ENCODE data around the gene CCKAR.
"Not testable (repeated sequence)": the region's sequence is repeated elsewhere in the genome, so short reads cannot be mapped to it uniquely, and the experiment has no call there.

The CCKAR gene, protein sequence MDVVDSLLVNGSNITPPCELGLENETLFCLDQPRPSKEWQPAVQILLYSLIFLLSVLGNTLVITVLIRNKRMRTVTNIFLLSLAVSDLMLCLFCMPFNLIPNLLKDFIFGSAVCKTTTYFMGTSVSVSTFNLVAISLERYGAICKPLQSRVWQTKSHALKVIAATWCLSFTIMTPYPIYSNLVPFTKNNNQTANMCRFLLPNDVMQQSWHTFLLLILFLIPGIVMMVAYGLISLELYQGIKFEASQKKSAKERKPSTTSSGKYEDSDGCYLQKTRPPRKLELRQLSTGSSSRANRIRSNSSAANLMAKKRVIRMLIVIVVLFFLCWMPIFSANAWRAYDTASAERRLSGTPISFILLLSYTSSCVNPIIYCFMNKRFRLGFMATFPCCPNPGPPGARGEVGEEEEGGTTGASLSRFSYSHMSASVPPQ

DNA sequence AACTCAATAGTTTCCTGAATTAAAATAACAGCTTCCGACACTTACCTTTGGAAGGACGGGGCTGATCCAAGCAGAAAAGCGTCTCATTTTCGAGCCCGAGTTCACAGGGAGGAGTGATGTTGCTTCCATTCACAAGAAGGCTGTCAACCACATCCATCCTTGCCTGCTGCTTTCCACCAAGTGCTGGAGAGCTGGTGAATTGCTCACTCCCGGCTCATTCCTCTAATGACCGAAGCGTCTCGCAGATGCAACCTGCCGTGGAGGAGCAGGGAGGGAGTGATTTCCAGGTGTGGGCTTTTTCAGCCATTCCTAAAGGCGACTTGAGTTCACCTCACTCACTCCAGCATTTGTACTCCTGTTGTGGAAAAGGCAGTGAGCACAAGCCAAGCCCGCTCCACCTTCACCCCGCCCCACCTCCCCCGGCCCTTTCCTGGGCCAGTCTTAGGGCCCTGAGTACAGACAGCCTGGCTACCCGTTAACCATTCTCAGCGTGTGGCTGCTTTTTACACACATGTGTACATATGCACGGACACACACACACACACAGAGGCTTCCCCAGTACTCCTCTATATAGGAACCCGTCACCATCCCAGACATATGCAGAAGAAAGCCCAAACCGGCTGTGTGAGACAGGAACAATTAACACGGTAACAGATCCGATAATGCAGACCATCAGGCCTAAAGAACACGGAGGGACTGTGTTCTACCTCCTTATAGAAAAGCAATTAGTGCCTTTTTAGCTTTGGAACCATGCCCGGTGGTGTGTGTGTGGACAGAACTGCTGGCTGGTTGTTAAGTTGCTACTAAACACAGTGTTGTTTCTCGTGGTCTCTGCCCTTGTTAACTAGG is at the start of gene CCKAR:
Gene CCKAR (minus strand): TSS at position 374 of the 849 bp plus-strand sequence. CDS start 217 bp downstream, at position 157.
- no peak for DNase-seq (ENCODE audit: low spot score)

DNA sequence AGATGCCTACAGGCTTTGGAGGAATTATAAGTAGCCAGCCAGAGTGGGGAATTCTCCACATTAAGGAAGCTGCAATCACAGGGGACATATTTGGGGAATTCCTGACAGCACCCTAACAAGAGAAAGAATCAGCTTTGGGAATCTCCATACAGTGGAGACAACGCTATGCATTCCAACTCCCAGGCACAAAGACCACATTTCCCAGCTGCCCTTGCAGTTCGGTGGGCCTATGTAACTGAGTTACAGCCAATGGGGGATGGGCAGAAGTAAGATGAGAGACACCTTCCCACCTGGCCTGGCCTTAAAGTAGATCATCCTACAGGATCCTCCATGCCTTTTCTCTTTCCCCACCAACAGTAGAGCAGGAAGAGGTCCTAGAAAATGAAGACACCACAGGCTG is 43.4 kb upstream of the CCKAR start:
- no peak for DNase-seq (ENCODE audit: low spot score)

DNA sequence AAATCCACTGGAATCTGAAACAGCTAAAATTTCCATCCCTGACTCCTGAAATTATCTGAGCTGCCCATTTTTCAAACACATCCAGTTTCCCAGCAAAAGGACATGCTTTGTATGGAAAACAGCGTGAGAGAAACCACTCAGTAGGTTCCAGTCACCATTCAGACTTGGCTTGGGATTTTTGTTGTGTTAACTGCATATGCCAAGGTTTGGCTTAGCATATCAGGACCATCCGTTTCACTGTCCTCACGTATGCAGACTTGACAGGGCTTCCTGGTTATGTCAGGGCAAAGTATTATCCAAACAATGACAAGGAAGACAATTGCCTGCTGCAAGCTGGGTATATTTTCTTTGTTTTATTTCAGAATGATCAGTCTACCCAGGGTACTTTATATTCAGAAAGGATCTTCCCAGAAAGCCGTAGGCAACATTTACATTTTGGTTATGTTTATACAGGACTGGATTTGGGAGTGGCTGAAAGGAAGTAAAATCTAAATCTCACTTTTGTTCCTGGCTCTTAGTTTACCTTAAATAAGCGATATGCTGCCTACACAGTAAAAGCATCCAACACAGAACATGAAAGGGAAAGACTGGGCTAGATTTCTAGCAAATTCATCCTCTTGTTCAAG is 41.3 kb upstream of the CCKAR start:
- DNase-seq (ENCODE audit: low spot score): no peak

DNA sequence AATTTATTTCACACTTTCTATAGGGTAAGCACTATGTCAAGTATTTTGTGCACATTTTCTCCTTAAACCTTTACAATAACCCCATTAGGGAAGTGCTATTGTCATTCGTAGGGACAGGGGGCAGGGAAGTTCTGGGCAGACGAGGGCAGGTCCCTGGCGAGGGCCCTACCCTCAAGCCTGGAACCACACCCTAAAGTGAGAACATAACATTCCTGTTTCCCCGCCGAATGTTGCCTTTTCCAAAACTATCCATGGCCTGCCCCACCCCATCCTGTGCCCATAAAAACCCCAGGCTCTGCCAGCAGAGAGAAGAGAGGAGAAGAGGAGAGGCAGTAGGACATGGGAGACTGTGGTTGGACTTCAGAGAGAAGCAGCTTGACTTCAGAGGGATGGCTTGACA is 39.8 kb upstream of the CCKAR start:
- no peak for DNase-seq (ENCODE audit: low spot score)

DNA sequence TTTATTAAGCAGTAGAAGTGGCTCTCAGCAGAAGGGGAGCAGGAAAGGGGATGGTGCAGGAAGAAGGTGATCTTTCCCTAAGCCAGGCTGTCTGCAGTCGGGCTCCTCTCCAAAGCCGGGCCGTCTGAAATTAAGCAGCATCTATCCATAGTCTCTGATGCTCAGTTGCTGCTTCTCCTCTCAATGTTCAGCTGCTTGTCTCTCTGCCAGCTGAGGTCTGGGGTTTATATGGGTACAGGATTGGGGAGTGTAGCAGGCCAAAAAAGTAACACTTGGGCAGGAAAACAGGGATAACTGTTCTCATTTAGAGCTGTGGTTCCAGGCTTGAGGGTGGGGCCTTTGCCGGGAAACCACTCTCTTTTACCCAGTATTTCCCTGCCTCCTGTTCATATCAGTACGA is 39.2 kb upstream of the CCKAR start:
- DNase-seq (ENCODE audit: low spot score): no peak

DNA sequence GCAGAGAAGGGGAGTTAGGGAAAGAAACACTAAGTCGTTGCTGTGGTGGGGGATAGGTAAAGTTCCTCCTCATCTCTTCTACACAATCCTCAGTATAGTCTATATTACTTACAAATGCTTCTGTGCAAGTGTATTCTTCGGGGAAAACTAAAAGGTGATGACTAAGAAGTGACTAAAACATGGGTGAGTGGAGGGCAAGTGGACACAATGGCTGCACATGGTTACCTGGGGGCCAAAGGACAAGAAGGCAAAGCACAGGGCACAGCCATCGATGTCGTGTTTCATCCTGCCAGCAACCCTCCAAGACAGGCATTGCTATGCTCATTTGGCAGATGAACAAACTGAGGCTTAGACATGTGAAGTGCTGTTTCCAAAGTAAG is 35.5 kb upstream of the CCKAR start:
- no peak for DNase-seq (ENCODE audit: low spot score)

DNA sequence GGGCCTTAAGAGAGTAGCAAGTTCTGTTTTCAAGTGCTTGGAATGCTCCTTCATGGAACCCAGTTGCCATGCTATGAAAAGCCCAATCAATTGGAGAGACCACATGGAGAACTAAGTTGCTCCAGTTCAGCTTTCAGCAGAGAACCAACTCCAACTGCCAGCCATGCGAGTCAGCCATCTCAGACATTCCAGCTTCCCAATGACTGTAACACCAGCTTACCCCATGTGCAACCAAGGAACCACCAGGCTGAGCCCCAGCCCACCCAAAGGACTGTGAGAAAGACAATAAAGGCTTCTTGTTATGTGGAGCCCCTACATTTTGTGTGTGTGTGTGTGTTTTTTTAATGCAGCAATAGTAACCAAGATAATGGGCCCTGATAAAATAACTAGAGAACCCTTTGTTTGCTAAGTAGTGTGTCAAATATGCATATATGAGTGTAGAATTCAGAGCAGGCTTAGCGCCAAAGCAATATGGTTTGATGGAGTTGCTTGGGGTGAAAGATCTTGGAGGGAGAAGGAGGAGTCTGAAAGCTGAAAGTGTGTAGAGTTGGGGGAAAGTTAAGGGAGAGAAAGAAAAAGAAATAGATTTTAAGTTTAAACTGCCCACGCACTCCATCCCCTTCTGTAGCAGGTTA is 35.0 kb upstream of the CCKAR start:
- no peak for DNase-seq (ENCODE audit: low spot score)

DNA sequence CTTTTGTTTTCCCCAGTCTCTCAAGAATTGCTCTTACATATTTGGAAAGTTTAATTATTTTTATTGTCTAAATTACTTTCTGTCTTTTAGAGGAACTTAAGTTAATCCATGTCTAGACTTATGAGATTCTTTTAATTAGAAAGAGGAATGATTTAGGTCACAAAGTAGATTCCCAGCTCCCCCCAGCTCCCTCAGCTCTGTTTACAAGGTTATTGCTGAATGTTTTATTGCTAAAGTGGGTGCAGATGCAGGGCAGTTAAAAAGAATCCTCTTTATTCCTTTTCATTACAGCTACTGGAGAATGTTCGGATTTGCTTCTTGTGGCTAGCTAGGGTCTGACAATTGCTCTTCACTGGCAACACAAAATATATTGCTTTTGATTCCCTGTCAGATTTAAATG is 33.7 kb upstream of the CCKAR start:
- no peak for DNase-seq (ENCODE audit: low spot score)

DNA sequence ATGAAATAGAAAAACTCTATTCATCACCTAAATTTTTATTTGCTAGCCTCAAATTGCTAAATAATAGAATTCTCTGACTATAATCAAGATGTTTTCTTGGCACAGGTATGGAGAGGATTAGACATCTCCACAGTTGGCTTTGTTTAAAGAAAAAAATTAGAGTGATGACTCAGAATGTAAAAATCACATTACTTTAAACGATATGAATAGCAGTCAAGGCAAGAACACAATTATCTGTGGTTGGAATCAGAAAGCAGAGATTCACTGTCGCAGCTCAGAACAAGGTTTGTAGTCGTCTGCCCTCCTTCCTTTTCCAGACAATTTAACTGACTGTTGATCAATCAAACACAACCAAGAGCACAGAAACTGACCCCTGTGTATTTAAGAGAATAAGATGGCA is 32.2 kb upstream of the CCKAR start:
- no peak for DNase-seq (ENCODE audit: low spot score)

DNA sequence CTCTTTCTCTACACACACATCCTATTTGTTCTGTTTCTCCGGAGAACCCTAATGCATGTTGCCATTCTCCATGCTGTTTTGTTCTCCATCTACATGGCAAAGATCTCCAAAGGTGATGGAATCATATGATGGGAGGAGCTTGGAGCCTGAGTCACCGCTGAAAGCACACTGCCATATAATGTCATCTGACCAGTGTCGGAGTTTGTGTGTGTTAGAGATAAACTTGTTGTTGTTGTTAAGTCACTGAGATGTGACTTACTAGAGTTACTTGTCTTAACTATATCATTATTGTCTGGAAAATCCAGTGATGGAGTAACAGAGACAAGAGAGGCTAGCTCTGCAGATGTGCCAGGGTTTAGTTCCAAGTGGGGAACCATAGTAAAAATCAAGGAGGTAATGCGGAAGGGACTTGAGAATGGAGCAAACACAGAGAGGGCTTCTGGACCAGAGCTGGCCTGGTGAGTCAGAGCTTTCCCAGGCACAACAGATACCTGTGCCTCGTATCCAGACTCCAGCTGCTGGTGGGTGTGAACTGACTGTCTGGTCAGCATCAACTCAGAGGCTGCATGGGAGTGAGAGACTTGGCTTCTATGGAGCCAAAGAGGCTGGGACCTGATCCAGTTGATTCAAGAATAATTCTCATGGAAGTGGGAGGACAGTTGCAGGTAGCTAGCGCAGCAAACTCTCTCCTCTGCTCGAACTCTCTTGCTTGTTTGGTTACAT is 30.6 kb upstream of the CCKAR start:
- no peak for DNase-seq (ENCODE audit: low spot score)

DNA sequence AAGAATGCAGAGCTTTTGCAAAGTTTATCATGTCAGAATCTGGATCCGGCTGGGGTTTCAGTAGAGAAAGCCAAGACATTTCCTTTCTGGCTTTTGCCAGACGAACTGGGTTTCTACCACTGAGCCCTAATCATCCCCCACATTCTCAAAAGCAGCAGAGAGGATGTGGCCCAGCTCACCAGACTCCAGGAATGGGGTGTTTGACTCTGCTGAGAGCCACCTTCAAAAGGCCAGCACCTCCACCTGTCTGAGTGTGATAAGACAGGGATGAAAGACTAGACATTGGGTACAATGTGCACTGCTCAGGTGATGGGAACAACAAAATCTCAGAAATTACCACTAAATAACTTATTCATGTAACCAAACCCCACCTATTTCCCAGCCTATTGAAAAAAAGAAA is 25.7 kb upstream of the CCKAR start:
- DNase-seq (ENCODE audit: low spot score): no peak

DNA sequence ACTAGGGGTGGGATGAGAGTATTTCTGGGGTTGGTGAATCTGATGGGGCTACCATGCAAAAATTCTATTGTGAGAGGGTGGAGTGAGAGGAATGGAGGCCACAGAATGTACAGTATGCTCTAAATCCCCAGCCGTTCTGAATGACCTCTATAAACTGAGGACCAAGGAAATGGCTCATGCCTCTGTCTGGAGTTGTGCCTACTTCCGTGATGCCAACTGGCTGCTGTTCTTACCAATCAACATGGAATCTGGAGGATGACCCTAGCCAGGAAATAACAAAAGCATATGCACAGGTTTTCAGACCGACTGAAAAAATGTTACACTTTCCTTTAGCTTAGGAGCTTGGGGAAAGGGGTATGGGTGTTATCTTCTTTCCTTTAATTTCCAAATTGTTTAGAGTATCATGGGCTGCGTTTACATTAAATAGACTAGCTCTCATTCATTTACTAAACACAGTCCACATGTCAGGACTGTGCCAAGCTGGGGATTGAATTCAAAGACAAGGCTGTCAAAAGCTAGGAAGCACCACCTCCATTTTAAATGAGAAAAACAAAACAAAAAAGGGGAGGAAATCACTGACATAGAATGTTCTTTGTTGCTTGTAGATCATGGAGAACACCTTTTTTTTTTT is 20.2 kb upstream of the CCKAR start:
- no peak for DNase-seq (ENCODE audit: low spot score)

DNA sequence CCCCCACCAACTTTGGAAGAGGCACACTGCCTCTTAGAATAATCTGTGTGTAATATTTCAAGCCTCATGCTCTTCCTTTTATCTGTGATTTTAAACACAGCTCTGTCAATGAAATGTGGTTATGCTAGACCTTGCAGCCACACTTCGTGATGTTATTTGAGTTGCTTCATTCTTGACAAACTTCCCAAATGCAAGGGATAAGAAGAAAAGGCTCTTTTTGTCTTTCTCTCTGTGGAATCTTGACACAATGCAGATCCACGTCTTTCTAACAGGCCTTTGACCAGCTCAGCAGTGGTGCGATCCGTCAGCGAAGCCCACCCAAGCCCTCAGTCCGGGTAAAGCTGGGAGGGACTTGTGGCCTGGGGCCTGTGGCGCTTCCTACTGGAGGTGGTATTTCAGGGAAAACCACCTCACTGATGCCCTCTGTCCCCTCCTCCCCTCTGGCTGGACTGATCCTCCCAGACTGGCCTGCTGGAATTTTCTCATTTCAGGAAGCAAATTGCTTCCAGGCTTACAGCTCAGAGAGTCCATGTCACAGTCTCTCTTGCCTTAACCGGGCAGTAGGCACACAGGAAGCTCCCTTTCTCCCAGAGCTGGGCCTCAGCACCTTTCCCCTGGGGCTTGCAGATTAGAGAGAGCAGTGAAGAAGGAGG is 19.5 kb upstream of the CCKAR start:
- no peak for DNase-seq (ENCODE audit: low spot score)

DNA sequence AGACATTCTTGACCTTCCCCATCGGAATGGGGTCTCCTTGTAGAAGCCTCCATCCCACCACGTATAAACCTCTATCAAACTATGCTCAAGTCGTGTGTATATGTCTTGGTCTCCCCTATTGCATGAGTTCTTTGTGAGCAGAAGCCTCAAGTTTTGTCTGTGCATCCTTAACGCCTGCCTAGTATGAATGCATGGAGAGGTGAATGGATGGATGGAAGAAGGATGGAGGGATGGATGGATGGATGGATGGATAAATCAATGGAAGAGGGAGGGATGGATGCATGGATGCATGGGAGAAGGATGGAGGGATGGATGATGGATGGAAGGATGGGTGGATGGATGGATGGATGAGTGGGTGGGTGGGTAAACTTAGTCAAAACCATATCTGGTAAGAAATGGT is 17.0 kb upstream of the CCKAR start:
- no peak for DNase-seq (ENCODE audit: low spot score)

DNA sequence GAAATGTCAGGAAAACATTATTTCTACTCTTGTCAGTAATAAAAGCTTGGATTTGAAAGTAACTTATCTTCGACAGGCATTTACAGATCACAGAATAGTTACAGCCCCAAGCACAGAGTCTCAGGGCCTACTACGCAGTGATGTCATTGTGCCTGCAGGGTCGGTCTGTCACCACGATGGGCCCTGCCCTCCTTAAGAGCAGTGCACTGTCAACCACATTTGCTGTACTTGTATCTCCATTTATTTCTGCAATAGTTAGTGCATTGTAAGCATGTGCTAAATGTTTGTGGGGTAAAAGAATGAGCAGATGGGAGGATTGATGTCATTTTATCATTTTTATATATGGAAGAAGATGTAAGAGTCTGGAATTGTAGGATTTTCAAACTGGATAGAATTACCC is 13.6 kb upstream of the CCKAR start:
- DNase-seq (ENCODE audit: low spot score): no peak

DNA sequence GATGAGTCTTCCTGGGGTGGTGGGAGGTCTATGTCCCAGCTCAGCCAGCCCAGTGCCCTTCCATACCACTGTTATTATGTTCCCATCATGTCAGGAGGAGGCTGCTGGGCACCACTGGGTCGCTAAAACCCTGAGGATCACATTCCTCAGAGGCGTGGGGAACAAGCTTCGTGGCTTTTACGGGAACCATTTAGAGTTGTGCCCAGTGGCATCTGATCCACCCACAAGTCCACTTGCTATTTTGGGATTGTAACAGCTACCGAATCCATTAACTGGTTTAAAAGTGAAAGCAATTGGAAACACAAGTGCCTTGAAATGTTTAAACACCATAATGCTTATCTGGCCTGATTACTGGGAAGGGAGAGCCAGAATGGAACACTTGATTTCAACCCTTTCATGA is 13.1 kb upstream of the CCKAR start:
- DNase-seq (ENCODE audit: low spot score): no peak

DNA sequence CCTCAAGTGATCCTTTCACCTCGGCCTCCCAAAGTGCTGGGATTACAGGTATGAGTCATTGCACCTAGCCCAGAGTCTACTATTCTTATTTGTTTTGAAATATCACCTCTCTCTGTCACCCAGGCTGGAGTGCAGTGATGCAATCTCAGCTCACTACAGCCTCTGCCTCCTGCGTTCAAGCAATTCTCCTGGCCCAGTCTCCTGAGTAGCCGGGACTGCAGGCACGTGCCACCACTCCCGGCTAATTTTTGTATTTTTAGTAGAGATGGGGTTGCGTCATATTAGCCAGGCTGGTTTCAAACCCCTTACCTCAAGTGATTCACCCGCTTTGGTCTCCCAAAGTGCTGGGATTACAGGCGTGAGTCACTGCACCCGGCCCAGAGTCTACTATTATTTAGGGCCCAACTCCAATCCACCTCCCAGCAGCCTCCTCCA is 10.3 kb upstream of the CCKAR start:
- DNase-seq (ENCODE audit: low spot score): not testable (repeated sequence)

DNA sequence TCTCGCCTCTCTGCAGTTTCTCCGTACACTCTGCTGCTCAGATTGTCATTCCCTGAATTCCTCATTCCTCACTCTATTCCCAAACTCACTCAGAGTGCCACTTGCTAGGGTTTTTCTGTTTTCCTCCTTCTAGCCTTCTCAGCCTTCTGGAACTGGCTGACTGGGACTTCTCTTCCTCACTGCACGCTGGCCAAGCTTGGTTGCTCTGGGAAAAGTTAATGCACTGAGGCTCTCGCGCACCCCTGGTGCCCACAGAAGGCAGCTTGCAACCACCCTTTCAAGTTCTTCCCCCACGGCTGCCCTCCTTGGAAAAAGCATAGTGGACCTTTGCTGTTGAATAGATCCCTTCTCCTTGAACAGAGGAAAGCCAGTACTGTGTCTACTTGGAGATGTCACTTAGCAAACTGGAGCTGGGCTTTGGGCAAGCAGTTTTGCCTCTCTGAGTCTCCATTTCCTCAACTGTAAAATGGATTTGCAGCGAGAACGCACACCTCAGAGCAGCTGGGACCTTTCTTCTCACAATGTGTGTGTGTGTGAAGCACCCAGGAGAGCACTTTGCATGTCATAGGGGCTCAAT is 6.0 kb upstream of the CCKAR start:
- DNase-seq (ENCODE audit: low spot score): no peak

DNA sequence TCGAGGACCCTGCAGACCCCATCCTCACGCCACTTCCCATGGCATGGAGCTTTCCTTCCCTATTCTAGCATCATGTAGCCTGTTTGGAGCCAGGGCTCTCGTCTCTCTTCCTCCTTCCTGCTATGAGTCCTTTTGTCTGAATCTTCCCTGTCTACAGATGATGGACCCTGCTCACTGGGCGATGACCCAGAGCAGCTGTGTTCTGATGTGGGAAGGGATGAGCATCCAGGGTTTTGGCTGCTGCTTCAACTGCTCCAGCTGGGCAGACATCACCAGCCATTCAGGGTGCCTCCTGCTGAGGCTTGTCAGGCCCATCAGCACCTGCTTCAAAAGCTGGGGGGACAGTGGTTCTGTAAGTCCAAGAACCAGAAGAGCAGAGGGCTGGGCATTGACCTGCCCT is 3.2 kb upstream of the CCKAR start:
- no peak for DNase-seq (ENCODE audit: low spot score)

DNA sequence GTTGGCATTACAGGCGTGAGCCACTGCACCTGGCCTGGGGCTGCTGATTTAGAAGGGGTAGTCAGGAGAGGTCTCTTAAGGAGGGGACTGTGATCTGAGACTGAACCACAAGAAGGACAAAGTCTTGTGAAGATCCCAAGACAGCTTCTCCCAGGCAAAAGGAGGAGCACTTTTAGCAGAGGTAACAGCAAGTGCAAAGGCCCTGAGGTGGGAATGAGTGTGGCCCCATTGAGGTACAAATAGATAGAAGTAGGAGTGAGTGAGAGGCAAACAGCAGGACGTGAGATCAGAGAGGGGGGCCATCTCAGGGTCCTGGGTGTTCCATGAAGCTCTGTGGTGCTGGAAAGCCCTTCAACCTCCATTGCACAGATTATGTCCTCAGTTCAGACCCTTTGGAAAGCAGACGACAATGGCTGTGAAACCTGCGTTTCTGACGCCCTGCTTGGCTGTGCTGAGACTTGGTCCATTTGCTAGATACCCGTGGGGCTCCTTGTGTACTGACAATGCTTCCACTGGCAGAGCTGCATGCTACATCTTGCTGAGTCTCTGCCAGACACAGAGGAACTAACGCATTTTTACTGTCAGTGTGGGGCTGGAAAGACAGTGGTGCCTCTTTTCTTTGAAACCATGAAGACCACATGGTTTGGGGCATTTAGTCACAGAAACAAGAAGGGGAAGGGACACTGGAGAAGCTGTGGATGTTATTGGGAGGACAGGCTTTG is 1.3 kb upstream of the CCKAR start:
- DNase-seq (ENCODE audit: low spot score): no peak

Data from ecto neural progenitor cell (in vitro differentiated cells).